GM12874 (cell line): Measurements from ENCODE around the gene ARHGAP27.

Source experiments
- TF ChIP-seq, protein P1 (sequence below): IDR thresholded peaks from 2 replicates; pipeline ENCODE4 v1.5.1; 2011; ENCODE audit warnings: low read depth, mild to moderate bottlenecking, control low read depth, low read length, moderate library complexity; ENCODE audit not compliant: insufficient read depth

The ARHGAP27 gene

DNA sequence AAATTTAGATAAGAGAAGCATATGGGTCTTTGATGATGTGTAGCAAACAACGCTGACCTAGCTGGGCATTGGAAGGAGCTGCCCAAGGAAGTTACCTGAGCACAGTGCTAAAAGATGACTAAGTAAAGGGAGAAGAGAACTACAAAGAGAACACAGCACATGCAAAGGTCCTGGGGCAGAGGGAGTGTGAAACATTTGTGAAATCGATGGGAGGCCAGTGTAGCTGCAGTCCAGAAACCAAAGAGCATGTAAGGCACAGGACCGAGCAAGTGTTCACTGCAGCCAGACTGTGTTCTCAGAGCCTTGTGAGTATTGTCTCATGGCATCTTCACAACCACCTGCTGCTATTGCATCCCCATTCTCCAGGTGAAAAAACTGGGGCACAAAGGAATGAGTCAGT lies 44.9 kb downstream of the ARHGAP27 start:
- TF ChIP-seq, protein P1, sequence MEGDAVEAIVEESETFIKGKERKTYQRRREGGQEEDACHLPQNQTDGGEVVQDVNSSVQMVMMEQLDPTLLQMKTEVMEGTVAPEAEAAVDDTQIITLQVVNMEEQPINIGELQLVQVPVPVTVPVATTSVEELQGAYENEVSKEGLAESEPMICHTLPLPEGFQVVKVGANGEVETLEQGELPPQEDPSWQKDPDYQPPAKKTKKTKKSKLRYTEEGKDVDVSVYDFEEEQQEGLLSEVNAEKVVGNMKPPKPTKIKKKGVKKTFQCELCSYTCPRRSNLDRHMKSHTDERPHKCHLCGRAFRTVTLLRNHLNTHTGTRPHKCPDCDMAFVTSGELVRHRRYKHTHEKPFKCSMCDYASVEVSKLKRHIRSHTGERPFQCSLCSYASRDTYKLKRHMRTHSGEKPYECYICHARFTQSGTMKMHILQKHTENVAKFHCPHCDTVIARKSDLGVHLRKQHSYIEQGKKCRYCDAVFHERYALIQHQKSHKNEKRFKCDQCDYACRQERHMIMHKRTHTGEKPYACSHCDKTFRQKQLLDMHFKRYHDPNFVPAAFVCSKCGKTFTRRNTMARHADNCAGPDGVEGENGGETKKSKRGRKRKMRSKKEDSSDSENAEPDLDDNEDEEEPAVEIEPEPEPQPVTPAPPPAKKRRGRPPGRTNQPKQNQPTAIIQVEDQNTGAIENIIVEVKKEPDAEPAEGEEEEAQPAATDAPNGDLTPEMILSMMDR = no peak

DNA sequence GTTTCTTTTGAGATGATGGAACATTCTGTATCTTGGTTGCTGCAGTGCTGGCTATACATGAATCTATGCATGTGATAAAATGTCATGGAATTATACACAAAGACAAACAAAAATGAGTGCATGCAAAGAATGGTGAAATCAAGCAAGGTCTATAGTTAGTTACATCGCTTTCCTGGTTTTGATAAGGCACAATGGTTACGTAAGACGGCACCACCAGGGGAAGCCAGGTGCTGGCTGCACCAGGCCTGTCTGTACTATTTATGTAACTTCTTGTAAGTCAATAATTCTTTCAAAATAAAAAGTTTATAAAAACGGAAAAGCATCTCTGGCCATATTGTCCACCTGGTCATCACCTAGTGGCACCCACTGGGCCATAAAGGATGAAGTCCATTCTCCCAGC lies 46.5 kb downstream of the ARHGAP27 start:
- TF ChIP-seq, protein P1 = no peak

DNA sequence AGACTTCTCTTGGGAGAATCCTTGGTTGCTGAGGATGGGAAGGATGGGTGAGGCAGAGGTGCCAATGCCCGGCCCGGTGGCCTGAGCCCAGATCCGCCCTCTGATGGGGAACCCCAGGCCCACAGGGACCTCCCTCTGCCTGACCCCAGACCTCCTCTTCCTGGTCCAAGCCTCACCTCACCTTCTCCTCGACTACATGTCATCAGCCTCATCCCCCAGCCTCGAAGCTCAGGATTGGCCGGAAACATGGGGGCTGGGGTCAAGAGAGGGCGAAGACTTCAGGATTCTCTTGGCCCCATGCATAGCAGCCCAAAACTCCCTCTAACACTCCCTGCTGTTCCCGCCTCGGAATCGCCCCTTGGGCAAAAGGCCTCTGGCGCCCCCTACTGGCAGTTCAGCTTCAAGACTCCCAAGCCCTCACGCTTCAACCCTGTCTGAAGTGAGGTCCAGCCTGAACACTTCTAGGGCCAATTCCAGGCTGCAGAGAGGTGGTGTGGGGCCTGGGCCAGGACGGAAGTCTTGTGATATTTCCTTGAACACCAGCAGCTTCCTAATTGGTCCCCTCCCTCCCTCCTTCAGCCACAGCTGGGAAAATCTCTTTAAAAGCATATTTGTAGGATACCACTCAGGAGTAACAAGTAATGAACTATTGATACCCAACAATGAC lies 47.2 kb downstream of the ARHGAP27 start:
- TF ChIP-seq, protein P1 = peak; percentile 94

DNA sequence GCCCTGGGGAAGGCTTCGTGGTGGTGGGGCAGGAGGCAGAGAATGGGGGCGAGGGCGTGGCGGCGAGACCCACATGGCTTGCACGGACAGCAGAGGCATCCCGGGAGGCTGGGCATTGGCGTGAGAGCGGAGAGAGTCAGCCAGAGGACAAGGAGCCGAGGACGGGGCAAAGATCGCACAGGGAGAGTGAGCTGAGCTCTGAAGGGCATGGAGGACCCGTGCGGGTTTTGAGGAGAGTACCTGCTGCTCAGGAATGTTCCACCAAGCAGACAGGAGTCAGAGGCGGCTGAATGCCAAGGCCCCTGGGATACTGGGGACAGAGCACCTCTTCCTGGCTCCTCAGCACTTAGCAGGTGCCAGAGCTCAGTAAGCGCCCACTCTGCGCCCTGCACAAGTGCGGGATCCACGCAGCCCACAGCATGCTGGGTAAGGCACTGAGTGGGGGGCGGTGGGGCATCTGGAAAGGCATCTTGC lies 47.8 kb downstream of the ARHGAP27 start:
- TF ChIP-seq, protein P1 = no peak

DNA sequence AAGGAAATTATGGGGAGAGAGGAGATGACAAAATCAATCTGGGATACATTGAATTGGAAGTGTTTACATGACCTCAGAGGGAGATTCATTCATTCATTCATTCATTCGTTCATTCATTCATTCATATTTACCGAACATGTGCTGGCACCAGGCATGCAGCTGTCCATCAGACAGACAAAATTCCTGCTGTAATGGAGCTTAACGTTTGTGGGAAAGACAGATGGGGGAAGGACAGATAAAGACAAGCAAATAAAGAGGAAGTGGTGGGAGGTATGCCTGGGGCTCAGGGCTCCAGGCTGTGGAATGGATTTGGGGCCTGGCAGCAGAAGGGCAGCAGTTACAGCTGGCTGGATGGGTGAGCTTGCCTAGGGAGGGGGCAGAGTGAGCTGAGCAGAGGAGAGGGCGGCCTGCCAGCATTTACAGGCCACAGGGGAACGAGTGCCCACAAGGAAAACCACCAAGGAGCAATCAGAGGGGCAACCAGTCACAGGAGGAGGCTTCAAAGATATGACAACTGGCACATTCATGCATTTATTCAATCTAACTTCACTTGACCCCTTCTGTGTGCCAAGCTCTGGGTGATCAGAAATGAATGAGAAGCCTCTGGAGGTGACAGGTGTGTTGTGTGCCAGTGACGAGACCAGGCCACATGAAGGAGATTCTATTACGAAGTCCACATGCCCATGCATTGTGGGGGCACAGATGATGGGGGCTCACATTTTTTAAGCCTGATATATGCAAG lies 48.5 kb downstream of the ARHGAP27 start:
- TF ChIP-seq, protein P1 = no peak

DNA sequence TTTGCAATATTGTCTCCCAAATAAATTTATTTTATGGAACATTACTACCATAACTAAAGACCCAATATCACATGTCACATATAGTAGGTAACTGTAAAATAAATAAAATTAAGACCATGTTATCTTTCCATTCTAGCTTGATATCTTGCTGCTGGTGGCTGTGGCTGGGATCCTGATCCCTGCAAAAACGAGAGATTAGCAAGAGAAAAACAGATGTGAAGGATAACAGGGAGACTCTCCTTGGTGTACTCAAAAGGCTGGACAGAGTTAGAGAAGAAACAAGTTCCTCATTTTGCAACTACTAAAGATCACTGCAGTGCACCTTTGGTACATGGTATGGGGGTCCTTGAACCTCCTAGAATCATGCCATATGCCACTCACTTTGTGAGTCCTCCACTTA lies 49.7 kb downstream of the ARHGAP27 start:
- TF ChIP-seq, protein P1 = no peak

DNA sequence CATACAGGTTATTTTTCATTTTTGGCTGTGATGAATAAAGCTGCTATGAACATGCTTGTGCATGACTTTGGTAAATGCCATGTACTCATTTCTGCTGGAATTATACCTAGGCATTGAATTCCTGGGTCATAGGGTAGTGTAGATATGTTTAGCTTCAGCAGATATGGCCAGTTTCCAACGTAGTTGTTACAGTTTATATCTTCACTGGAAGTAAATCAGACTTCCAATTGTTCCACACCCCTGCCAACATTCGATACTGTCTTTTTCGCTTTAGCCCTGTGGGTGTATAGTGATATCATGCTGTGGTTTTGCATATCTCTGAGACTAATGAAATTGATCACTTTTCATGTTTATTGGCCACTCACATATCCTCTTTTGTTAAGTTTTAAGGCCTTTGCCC lies 50.4 kb downstream of the ARHGAP27 start:
- TF ChIP-seq, protein P1 = no peak
